Measurements from ENCODE around the gene PDCD7. TPM values are rescaled to one million over a fixed set of nuclear protein-coding genes. Genes with fewer than 3 reads are reported as not detected.

The PDCD7 gene
- total and polyA plus RNA-seq, 2 of the 13 experiments (the other 11 are each of a cell fraction or from before 2014, with no cell fraction given) = 10.1 to 14.7 TPM

GRCh38 chr15:65071381-65071811, 62.2 kb downstream of the PDCD7 start:
- no peaks in the 10 kb centered on the region for H4K20me1 ChIP-seq (ENCODE audit: insufficient read depth, low read length)
- ChIA-PET CTCF (ENCODE audit: low intra/inter-chr PET ratio, low total read pairs) (no interaction called here), POLR2A (no interaction called here)
- H3K4me2 ChIP-seq (ENCODE audit: low read depth, low read length) = no peak overlapping the region
- intact Hi-C loops (cut with micrococcal nuclease; ENCODE audit: unreplicated experiment) (no loop called here), in situ Hi-C loops (cut with HindIII; ENCODE audit: extremely low pct_ligation_motif_present, low pct_unique_long_range_greater_than_20kb) (no loop called here)
- H2AFZ ChIP-seq (ENCODE audit: low read length) = no peak overlapping the region
- peaks cover 6% of the 10 kb centered on the region; the same call in 1 of the 2 replicates for H3K4me1 ChIP-seq (ENCODE audit: insufficient read depth, low read length)
- BruUV-seq (replicated peaks) = no TSS peak
- no peak for DNase-seq (ENCODE audit: low spot score)
- H3K36me3 ChIP-seq (replicated peaks in 1 of 2; ENCODE audit: control insufficient read depth in 1 of 2, insufficient read depth in 2 of 2, low read length in 2 of 2) = no peaks in the 10 kb centered on the region
- H3K4me3 ChIP-seq (replicated peaks in 1 of 3; ENCODE audit: insufficient read depth in 1 of 3, low read depth in 2 of 3, low read length in 3 of 3) = no peak overlapping the region
- no CpG with 5 or more reads among the region's 5 CpGs for WGBS (ENCODE audit: low lambda C conversion rate)
- TF ChIP-seq EZH2 (conservative IDR thresholded peaks at IDR 0.05; ENCODE audit: low read depth, low read length) = no peak
- H3K9ac ChIP-seq (ENCODE audit: insufficient read depth, low read depth, low read length) = no peak overlapping the region
- no peaks in the 10 kb centered on the region for H3K9me3 ChIP-seq (ENCODE audit: low read length)
- H3K27ac ChIP-seq (ENCODE audit: extremely low read length, insufficient read depth, low read length) = no peak overlapping the region
- peaks cover 1 to 7% of the 10 kb centered on the region in 2 experiments; a peak in 3 of 5 replicates for H3K27me3 ChIP-seq (ENCODE audit: control insufficient read depth in 1 of 2, insufficient read depth in 2 of 2, low read length in 2 of 2)
- FAIRE-seq = no peak
- ATAC-seq = no peak
- H3K79me2 ChIP-seq (ENCODE audit: insufficient read depth, low read length) = no peaks in the 10 kb centered on the region

GRCh38 chr15:65069779-65070546, 63.6 kb downstream of the PDCD7 start:
- no TSS peak for BruUV-seq (replicated peaks)
- no peaks in the 10 kb centered on the region for H3K79me2 ChIP-seq (ENCODE audit: insufficient read depth, low read length)
- ATAC-seq (no peak), DNase-seq (ENCODE audit: low spot score) (no peak), FAIRE-seq (no peak)
- no peaks in the 10 kb centered on the region for H3K36me3 ChIP-seq (replicated peaks in 1 of 2; ENCODE audit: control insufficient read depth in 1 of 2, insufficient read depth in 2 of 2, low read length in 2 of 2)
- ChIA-PET CTCF (ENCODE audit: low intra/inter-chr PET ratio, low total read pairs) (no interaction called here), POLR2A (interaction anchor here (0.7 to 1.5 kb wide), 2 partner anchors 12 to 235 kb away, joined by 4 to 6 read pairs; partner anchors contain the start of gene RNU5B-1)
- peaks cover 18% of the 10 kb centered on the region; the same call in 1 of the 2 replicates for H3K4me1 ChIP-seq (ENCODE audit: insufficient read depth, low read length)
- no peak overlapping the region for H3K9ac ChIP-seq (ENCODE audit: insufficient read depth, low read depth, low read length)
- peaks cover 1 to 15% of the 10 kb centered on the region in 2 experiments; a peak in 4 of 5 replicates for H3K27me3 ChIP-seq (ENCODE audit: control insufficient read depth in 1 of 2, insufficient read depth in 2 of 2, low read length in 2 of 2)
- no peak overlapping the region for H3K27ac ChIP-seq (ENCODE audit: extremely low read length, insufficient read depth, low read length)
- intact Hi-C loops (cut with micrococcal nuclease; ENCODE audit: unreplicated experiment) = no loop called here
- in situ Hi-C loops (cut with HindIII; ENCODE audit: extremely low pct_ligation_motif_present, low pct_unique_long_range_greater_than_20kb) = no loop called here
- no peaks in the 10 kb centered on the region for H3K9me3 ChIP-seq (ENCODE audit: low read length)
- 33% methylated on average over 3 of the region's 5 CpGs for WGBS (ENCODE audit: low lambda C conversion rate)
- no peak overlapping the region for H2AFZ ChIP-seq (ENCODE audit: low read length)
- H4K20me1 ChIP-seq (ENCODE audit: insufficient read depth, low read length) = no peaks in the 10 kb centered on the region
- H3K4me2 ChIP-seq (ENCODE audit: low read depth, low read length) = no peak overlapping the region
- H3K4me3 ChIP-seq (replicated peaks in 1 of 3; ENCODE audit: insufficient read depth in 1 of 3, low read depth in 2 of 3, low read length in 3 of 3) = no peak overlapping the region
- TF ChIP-seq NFE2L2 (IDR thresholded peaks at IDR 0.05; ENCODE audit: low read length) (no peak), FOXJ3 (CRISPR knock-in tag; IDR thresholded peaks at IDR 0.05; ENCODE audit: borderline replicate concordance) (no peak), SOX13 (IDR thresholded peaks at IDR 0.05) (no peak), SOX13 (CRISPR knock-in tag; conservative IDR thresholded peaks at IDR 0.05 in 1 of 2, IDR thresholded peaks at IDR 0.05 in 1 of 2) (no peak), NBN (conservative IDR thresholded peaks at IDR 0.05) (no peak)
- TF ChIP-seq, protein P1, sequence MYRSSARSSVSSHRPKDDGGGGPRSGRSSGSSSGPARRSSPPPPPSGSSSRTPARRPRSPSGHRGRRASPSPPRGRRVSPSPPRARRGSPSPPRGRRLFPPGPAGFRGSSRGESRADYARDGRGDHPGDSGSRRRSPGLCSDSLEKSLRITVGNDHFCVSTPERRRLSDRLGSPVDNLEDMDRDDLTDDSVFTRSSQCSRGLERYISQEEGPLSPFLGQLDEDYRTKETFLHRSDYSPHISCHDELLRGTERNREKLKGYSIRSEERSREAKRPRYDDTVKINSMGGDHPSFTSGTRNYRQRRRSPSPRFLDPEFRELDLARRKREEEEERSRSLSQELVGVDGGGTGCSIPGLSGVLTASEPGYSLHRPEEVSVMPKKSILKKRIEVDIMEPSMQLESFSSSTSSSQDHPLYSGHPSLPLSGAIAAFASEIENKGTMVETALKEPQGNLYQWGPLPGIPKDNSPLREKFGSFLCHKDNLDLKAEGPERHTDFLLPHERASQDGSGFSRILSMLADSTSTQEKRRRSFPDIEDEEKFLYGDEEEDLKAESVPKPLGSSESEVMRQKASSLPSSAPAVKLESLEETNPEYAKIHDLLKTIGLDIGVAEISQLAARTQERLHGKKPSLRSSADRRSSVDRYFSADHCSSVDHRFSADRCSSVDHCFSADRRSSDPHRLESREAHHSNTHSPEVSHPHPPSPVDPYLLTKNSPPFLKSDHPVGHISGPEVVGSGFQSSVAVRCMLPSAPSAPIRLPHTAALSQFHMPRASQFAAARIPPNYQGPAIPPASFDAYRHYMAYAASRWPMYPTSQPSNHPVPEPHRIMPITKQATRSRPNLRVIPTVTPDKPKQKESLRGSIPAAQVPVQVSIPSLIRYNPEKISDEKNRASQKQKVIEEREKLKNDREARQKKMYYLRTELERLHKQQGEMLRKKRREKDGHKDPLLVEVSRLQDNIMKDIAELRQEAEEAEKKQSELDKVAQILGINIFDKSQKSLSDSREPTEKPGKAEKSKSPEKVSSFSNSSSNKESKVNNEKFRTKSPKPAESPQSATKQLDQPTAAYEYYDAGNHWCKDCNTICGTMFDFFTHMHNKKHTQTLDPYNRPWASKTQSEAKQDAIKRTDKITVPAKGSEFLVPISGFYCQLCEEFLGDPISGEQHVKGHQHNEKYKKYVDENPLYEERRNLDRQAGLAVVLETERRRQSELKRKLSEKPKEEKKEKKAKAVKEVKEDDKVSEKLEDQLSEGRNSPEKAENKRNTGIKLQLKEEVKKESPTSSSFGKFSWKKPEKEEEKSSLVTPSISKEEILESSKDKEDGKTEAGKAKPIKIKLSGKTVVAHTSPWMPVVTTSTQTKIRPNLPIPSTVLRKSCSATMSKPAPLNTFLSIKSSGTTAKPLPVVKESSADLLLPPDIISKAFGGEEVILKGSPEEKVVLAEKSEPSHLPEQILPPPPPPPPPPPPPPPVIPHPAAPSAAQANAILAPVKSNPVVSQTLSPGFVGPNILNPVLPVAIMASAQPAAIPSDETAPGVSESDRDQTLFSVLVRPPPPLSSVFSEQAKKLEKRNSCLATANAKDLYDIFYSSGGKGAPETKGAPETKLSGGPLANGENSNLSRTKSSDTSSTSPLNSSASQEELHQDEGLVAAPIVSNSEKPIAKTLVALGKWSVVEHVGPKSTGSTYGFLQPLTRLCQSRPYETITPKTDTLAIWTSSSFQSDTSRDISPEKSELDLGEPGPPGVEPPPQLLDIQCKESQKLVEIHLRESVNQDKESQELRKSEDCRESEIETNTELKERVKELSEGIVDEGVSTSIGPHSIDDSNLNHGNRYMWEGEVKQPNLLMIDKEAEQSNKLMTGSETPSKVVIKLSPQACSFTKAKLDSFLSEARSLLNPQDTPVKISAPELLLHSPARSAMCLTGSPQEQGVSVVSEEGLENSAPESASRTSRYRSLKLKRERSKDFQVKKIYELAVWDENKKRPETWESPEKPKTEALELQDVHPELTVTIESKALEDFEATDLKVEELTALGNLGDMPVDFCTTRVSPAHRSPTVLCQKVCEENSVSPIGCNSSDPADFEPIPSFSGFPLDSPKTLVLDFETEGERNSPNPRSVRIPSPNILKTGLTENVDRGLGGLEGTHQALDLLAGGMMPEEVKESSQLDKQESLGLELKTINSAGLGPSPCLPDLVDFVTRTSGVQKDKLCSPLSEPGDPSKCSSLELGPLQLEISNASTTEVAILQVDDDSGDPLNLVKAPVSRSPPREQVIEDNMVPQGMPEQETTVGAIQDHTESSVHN (CRISPR knock-in tag; IDR thresholded peaks at IDR 0.05) = no peak

All from HepG2 (cell line).